ENCODE results near the gene TGM6.

The TGM6 gene

DNA sequence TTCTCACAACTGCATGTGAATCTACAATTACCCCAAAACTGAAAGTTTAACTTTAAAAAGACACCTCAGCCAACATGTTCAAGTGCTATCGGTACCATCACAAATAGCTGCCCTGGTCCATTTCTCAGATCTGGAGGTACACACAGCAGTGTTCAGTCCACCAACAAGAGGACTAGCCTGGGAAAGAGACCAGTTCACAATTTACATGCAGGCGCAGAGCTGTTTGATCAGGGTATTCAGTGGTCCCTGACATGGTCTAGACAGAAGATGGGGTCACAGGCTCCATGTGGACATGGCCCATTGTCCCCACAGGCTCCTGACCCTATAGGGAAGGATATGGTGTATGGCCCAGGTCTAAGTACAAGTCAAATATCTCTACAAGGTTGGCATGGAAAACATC lies 15.6 kb upstream of the TGM6 start:
- DNase-seq = no peak

- DNase-seq = no peak
These were observed 15.0 kb upstream of the TGM6 start for GRCh38 chr20:2365666-2366065.

DNA sequence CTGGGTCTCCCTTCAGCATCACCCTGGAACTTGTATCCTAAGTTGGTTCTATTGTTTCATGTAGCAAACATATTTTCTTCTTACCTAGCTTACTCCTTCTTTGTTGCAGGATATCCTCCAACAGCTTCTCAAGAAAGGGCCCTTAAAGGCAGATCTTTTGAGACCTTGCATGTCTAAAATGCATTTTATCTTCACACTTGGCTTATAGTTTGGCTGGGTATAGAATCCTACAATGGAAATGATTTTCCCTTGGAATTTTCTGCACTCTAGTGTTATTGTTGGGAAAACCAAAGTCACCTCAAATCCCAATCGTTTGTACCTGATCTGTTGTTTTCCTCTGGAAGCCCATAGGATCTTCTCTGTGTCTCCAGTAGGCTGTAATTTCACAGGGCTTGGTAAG lies 12.1 kb upstream of the TGM6 start:
- DNase-seq = no peak

DNA sequence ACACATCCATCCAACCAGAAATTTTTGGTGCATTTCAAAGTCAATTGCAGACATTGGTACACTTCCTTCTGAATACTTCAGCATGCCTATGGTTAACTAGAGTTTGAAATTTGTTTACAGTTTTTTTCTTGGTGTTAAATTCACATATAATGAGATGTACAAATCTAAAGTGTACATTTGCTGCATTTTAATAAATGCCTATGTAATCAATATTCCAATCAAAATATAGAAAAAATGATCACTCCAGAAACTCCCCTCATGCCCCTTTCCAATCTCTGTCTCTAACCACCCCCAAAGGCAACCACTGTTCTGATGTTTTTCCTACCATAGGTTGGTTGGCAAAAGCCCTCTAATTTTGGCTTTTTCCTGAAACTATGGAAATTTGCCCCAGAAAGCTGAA lies 7.6 kb upstream of the TGM6 start:
- DNase-seq = no peak

DNA sequence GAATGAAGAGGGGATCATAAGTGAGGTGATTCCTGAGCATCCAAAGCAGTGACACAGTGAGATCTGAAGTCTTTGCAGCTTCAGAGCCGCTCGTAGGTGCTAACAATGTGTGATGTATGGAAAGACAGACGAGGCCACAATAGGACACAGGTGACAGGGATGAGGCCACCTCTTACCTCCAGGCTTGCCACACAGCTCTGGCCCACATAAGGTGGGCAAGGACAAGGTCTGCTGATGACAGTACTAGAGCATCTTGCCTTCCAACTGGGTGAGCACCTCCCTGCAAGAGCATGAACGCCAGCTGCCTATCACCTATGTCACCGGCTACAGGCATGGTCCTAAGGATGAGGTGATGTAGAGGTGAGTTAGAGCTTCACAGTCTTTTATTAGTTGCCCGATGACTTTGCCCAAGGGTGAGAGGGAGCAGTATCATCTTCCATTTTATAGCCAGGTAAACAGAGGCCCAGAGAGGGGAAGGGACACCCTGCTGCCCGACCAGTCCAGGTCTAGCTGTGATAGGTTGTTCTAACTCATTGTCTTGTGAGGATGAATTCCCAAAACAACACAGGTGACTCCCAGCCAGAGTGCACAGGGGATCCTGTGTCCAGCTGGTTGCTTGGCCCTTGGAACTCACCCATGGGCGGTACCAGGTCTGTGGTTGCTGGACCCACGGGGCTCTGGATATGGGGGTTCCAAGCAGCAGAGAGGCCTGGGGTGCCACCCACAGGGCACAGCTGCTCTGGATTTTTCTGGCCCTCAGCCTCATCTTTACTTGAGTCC lies 6.2 kb upstream of the TGM6 start:
- DNase-seq = peak; percentile 45

DNA sequence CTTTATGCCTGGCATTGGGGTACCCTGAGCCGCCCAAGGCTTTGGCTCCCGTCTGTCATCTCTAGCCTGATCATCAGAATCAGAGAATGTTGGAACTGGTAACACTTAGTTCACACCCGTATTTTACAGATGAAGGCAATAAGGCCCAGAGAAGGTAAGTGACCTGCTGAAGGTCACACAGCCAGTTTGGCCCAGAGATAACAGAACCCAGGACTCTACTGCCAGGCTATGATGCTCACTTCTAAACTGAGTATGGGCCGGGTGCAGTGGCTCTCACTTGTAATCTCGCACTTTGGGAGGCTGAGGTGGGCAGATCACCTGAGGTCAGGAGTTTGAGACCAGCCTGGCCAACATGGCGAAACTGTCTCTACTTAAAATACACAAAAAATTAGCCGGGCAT lies 1.8 kb upstream of the TGM6 start:
- DNase-seq = no peak

DNA sequence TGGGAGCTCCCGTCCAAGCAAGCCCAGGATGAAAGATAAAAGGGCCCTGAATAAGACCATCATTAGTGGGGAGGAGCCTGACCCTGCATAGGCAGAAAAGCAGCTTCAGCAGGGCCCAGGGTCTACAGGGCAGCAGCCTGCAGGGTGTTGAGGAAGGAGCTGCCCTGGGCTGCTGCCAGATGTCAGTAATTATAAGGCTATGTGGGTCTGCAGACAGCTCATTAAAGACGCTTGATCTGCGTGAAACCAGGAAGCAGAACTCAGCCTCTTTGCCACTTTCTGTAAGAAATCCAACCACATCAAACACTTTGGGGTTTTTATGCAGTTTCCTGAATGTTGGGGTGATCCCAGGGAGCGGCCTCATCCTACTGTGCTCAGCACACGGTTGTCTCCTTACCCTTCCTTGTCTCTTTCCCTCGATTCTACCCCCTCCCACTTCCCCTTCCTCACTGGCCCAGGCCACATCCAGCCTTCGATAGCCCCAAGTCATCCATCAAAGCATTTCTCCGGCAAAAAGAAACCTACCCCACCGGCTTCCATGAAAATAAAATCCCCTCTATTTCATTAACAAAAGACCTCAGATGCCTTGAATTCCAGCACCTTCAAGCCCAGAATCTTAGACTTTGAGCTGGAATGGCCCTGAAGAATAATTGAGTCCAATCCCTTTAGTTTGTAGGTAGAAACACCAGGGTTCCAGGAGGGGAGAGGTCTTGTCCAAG lies 1.0 kb upstream of the TGM6 start:
- DNase-seq = peak; percentile 90

- DNase-seq = no peak
These were observed 602 bp downstream of the TGM6 start for GRCh38 chr20:2381303-2381702.

GRCh38 chr20:2382833-2383232 lies 2.1 kb downstream of the TGM6 start:
- DNase-seq = no peak

DNA sequence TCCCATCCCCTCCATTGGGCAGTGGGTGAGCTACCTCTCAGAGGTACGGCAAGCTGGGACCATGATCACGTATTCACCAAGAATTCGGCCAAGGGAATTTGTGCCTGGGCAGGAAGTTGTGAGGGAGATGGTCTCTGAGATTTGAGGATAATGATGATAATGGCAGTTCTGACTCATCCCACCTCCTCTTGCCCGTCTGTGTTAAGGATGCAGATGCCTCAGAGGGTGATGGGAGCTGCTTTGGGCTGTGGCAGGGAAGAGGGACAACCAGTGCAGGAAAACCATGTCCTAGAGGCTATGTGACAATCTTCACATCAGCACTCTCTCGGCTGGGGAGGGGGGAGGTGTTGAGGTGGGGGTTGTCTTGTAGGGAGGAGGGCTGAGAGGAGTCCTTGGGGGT lies 4.3 kb downstream of the TGM6 start:
- DNase-seq = peak; percentile 97

DNA sequence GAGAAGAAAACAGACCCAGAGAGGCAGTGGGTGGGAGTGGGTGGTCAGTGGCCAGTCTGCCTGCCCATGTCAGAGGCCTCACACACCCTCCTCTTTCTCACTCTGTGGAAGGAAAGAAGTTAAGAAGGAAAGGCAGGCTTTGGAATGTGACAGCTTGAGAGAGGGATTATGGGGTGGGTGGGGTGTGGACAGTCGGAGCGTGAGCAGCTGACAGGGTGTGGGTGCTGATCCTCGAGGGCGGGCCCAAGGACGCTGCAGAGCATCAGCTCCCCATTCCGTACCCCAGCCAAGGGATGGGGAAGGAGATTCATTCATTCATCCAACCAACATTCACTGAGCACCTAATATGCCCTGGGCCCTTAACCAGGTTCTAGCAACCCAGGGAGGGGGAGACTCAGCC lies 4.8 kb downstream of the TGM6 start:
- no peak for DNase-seq

- peak; percentile 99 for DNase-seq
These were observed 5.9 kb downstream of the TGM6 start for GRCh38 chr20:2386516-2387179.

DNA sequence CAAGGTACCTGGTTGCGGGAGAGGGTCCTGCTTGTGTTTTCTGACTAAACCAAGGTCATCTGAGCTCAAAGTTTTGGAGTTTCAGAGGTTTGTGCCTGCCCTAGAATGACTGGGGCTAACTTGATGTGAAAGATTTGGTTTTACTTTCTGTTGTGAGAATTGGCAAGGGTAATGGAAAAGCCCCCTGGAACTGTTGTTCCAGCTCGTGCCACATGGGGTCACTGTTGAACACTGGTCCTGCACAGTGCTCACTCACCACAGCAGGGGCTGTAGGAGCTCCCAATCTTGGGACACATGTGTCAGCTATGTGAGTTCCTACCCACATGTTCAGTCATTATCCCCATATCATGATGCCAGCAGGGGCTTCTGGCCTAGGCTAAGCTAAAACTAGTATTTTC lies 6.5 kb downstream of the TGM6 start:
- DNase-seq = peak; percentile 89

DNA sequence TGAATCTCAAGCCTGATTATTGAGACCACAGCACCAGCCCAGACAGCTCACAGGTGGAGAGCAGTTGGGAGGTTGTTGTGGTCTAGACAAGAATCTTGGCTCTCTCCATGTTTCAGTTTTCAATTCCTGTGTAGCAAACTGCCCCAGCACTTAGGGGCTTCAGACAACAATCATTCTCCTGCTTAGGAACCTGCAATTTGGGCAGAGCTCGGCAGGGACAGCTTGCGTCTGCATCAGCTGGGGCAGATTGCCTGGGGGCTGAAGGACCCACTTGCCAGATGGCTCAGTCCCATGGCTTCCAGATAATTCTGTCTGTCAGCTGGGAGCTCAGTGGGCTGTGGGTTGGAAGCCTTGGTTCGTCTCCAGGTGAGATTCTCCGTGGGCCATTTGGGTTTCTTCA lies 6.9 kb downstream of the TGM6 start:
- peak; percentile 80 for DNase-seq

GRCh38 chr20:2390951-2391675 lies 10.4 kb downstream of the TGM6 start:
- no peak for DNase-seq

GRCh38 chr20:2394411-2395055 lies 13.8 kb downstream of the TGM6 start:
- DNase-seq = peak; percentile 58

DNA sequence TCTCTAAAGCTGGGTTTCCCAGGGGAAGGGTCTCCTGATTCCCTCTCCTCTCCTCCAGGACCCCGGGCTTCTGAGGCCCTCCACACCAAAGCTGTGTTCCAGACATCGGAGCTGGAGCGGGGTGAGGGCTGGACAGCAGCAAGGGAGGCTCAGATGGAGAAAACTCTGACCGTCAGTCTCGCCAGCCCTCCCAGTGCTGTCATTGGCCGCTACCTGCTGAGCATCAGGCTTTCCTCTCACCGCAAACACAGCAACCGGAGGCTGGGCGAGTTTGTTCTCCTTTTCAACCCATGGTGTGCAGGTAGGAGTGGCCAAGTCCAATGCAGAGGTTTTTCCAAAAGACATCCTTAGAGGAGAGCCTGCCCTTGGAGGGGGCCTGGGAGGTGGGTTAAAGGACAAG lies 14.4 kb downstream of the TGM6 start:
- no peak for DNase-seq

DNA sequence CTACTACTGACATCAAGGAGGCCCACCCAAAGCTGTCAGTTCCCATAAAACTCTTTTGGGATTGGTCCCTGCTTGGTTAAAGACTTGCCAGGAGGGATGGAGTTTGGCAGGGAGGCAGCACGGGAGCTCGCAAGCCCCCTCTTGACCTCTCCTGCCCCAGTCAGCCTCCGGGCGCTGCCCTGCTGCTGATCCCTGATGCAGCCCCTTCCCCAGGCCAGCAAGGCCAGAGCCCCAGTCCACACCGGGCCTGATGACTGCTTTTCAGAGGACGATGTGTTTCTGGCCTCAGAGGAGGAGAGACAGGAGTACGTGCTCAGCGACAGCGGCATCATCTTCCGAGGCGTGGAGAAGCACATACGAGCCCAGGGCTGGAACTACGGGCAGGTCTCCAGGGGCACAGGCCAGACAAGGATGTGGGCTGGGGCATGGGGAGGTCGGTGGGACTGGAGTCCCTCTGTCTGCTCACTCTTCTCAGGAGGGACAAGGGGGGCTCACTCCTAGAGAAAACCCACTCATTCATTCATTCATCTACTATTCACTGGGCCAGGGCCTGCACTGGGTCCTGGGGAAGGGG lies 15.6 kb downstream of the TGM6 start:
- no peak for DNase-seq

DNA sequence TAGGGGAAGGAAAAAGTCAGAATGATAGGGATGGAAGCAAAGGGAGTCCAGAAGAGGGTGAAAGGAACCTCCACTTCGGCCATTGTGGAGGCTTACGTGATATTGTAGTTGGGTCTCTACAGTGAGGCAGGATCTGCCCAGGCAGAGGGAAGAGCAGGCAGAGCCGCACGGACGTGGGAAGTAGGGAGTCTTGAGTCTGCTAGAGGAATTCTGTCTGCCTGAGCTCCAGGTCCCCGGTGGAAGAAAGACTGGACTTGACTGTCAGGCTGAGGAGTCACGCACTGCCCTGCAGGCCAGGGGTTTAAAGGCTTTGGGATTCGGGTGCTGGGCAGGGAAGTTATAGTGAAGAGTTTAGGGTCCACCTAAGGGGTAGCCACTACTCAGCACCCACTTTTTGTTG lies 16.4 kb downstream of the TGM6 start:
- no peak for DNase-seq

DNA sequence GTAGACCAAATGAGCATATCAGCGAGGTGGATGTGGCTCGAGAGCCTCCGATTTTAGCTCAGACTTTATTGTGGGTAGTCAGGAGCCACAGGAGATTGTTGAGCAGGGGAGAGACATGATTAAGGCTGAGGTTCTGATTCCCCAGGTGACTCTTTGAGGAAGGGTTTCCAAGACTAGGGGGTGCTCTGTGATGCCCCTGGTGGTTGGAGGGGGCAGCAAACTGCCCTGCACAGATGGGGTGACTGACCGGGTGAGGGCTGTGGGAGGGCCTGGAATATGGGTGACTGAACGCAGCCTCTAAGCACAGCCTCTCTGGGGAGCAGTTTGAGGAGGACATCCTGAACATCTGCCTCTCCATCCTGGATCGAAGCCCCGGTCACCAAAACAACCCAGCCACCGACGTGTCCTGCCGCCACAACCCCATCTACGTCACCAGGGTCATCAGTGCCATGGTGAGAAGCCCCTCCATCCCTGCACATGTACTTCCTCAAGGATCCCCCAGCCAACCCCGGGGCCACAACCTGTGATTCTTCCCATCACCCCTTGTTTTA lies 17.0 kb downstream of the TGM6 start:
- DNase-seq = no peak

DNA sequence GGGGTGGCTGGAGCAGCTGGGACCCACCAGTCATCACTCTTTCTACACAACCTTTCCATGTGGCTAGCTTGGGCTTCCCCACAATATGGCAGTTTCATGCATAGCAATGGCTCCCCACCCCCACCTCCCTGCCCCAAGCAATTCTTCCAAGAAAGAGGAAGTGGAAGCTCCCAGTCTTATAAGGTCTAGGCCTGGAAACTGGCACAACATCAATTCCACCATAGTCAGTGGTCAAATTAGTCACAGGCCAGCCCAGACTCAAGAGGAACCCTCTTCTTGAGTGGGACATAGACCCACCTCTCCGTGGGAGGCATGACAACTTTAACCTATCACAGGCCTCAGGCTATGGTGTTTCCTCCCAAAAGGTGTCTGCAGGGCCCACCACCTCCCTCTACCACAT lies 17.7 kb downstream of the TGM6 start:
- DNase-seq = no peak

DNA sequence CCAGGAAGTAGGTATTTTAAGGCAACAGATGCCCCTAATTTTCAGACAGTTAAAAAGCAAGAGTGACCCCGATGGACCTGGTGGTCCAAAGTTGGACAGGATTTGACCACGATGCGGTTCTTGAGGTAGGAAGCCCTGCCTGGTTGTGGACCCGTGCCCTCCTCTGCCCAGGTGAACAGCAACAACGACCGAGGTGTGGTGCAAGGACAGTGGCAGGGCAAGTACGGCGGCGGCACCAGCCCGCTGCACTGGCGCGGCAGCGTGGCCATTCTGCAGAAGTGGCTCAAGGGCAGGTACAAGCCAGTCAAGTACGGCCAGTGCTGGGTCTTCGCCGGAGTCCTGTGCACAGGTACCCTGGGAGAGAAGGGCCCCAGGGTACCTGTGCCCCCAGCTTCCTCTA lies 18.7 kb downstream of the TGM6 start:
- DNase-seq = no peak
